Thymus (tissue), 11 donors: ENCODE results near the gene PPP1R27. TPM values are rescaled to one million over a fixed set of nuclear protein-coding genes. Genes with fewer than 3 reads are reported as not detected.

Experiments
- DNase-seq, 9 donors: peaks; one replicate each; pipeline ENCODE4 v3.0.0-alpha.2; 2013; ENCODE audit warnings: low spot score in 9 of 9, low read depth in 6 of 9, missing footprints in 1 of 9
- H3K27ac ChIP-seq, 2 donors: one replicate each; pipeline ENCODE4 v1.5.1; 2013; ENCODE audit warnings: control low read depth in 1 of 2, low read depth in 1 of 2, low read length in 1 of 2, mild to moderate bottlenecking in 1 of 2, moderate library complexity in 1 of 2
- H3K27me3 ChIP-seq, 2 donors: one replicate each; pipeline ENCODE4 v1.5.1; 2013; ENCODE audit warnings: low read length in 1 of 2; ENCODE audit not compliant: control insufficient read depth in 2 of 2, insufficient read depth in 1 of 2
- H3K36me3 ChIP-seq, 2 donors: one replicate each; pipeline ENCODE4 v1.5.1; 2013; ENCODE audit warnings: low read length in 1 of 2, mild to moderate bottlenecking in 1 of 2, moderate library complexity in 1 of 2; ENCODE audit not compliant: control insufficient read depth in 2 of 2, insufficient read depth in 2 of 2
- H3K4me1 ChIP-seq, 2 donors: one replicate each; pipeline ENCODE4 v1.5.1; 2013; ENCODE audit warnings: low read length in 2 of 2; ENCODE audit not compliant: control insufficient read depth in 2 of 2, insufficient read depth in 2 of 2
- H3K4me3 ChIP-seq, 2 donors: one replicate each; pipeline ENCODE4 v1.5.1; 2013; ENCODE audit warnings: low read length in 2 of 2, control low read depth in 1 of 2, mild to moderate bottlenecking in 1 of 2
- H3K9me3 ChIP-seq, 2 donors: one replicate each; pipeline ENCODE4 v1.5.1; 2013; ENCODE audit warnings: low read length in 1 of 2, mild to moderate bottlenecking in 1 of 2; ENCODE audit not compliant: control insufficient read depth in 2 of 2, insufficient read depth in 1 of 2
- WGBS: extraction: QIAGEN DNeasy Blood & Tissue Kit; methylation state at CpG from one replicate; pipeline ENCODE4 v1.1.7; 2013; 5-methylcytosine and 5-hydroxymethylcytosine counted together
- polyA plus RNA-seq: library from polyadenylated mRNA; stranded (reverse); fragments of 200-250 nt; gene quantifications from one replicate; pipeline ENCODE4 v1.2.3, GENCODE V29; 2013
- total RNA-seq: library from RNA; stranded (reverse); fragments of 120-200 nt; gene quantifications from one replicate; pipeline ENCODE4 v1.2.4, GENCODE V29; 2013
- donor health status: healthy.

PPP1R27 gene
- total and polyA plus RNA-seq, 2 donors = 0.28 to 0.94 TPM

DNA sequence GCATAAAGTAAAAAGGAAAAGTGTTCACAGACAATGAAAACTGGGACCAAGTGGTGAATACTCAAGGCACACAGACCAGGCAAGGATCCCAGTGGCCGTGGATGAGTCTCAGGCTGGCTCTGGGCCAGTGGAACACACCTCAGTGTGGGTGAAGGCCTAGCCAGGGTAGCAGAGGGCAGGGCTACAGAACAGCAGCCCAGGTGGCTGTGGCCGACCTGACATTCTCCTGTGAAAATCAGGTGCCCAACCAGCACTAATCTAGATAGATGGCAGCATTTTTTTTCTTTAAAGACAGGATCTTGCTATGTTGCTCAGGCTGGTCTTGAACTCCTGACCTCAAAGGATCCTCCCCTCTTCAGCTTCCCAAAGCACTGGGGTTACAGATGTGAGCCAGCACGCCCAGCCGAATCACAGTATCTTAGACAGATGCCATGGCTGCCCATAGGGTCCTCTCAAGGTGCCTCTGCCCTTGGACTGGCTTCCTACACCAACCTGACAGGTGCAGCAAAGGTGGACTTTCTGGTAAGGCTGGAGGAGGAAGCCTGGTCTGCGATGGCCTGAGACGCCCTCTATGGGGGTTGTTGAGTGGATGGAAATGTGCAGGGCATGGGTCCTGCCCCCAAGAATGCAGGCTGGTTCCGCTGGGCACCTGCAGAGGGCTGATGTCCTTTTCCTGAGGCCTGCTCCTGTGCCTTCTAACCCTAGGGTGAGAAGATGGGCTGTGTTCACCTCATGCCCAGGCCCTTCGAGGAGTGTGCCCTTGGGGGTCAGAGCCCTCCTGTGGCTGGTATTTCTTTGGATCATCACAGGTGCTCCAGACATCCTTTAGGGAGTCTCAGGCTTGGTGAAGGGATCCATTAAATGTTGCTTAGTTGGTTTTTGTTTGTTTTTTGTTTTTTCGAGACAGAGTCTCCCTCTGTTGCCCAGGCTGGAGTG is 29.3 kb upstream of the PPP1R27 start:
- no peaks in the 10 kb centered on the region for H3K9me3 ChIP-seq
- H3K4me1 ChIP-seq = peaks cover 14 to 42% of the 10 kb centered on the region in 2 donors
- peaks cover 0 to 2% of the 10 kb centered on the region in 2 donors for H3K27me3 ChIP-seq
- H3K27ac ChIP-seq = peak overlapping the region in 1 of 2 donors; percentile 60
- no peak for DNase-seq
- peaks cover 37% of the 10 kb centered on the region in 2 donors for H3K36me3 ChIP-seq
- 96% methylated on average over 9 of the region's 9 CpGs for WGBS
- H3K4me3 ChIP-seq = no peak overlapping the region

DNA sequence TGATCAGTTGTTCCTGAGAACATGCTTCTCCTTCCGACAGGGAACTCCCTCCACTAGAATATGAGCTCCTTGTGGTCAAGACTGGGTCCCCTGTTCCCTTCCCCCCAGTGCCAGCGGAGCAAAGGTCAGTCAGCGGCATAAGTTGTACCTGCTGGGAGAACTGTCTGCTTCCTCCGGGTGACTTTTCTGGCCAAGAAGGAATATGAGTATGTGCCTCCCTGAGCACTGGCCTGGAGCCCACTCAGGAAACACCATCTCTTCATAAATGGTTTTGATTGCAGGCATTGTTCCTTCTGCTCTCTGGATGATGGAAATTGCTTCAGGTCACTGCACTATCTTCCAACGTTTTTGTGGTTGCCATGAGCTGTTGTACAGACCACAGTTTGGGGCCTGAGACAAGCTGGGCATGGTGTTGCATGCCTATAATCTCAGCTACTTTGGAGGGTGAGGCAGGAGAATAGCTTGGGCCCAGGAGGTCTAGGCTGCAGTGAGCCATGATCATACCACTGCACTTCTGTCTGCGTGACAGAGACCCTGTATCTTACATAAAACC is 28.3 kb upstream of the PPP1R27 start:
- WGBS = 94% methylated on average over 6 of the region's 6 CpGs
- H3K36me3 ChIP-seq = peaks cover 37% of the 10 kb centered on the region in 2 donors

DNA sequence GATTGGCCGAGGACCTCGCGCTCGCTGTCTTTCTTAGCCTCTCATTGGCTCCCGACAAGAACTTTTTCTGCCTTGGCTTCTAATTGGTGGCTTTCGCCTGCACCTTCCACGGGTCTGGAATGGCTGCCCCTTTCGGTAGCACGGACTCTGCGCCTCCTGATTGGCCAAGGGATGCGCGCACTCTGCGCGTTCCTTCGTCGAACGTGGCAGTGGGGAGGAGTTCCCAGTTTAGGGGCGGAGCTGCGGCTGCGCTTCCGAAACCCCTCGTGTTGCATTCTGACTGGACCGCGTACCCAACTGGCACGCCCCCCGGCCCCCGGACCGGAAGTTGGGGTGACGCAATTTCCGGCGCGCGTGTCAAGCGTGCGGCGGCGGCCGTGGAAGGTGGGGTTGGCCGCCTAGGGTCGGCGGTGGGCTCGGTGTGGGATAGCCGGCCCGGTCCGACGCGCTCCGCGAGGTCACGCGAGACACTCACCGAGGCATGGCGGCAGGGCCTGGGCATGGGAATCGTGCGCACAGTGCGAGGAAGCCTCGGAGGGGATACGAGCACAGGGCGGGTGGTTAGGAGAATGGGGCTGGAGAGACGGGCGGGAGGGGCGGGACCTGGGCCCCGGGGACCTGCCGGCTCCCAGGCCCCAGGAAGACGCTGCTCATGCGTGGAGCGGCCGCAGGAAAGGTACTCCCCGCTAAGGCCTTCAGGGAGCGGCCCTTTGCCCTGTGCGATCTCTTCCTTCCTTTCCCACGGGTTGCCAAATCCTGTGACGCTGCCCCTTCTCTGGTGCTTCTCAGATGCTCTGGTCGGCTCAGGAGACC is 26.1 kb upstream of the PPP1R27 start:
- peaks cover 0 to 7% of the 10 kb centered on the region in 2 donors for H3K9me3 ChIP-seq
- H3K27me3 ChIP-seq = no peaks in the 10 kb centered on the region
- peak; percentile 99 to 100 (median 100) for DNase-seq
- H3K27ac ChIP-seq = peak overlapping the region; percentile 90
- H3K36me3 ChIP-seq = peaks cover 28 to 32% of the 10 kb centered on the region in 2 donors
- peak overlapping the region; percentile 64 to 97 for H3K4me3 ChIP-seq
- under 1% methylated on average over 74 of the region's 74 CpGs for WGBS
- H3K4me1 ChIP-seq = peaks cover 24 to 34% of the 10 kb centered on the region in 2 donors

More for the DNA sequence above, 28.3 kb upstream of the PPP1R27 start:
- no peak overlapping the region for H3K27ac ChIP-seq
- H3K27me3 ChIP-seq = no peaks in the 10 kb centered on the region
- no peak overlapping the region for H3K4me3 ChIP-seq
- no peak for DNase-seq
- H3K4me1 ChIP-seq = peaks cover 23 to 47% of the 10 kb centered on the region in 2 donors
- H3K9me3 ChIP-seq = peaks cover 0 to 5% of the 10 kb centered on the region in 2 donors

DNA sequence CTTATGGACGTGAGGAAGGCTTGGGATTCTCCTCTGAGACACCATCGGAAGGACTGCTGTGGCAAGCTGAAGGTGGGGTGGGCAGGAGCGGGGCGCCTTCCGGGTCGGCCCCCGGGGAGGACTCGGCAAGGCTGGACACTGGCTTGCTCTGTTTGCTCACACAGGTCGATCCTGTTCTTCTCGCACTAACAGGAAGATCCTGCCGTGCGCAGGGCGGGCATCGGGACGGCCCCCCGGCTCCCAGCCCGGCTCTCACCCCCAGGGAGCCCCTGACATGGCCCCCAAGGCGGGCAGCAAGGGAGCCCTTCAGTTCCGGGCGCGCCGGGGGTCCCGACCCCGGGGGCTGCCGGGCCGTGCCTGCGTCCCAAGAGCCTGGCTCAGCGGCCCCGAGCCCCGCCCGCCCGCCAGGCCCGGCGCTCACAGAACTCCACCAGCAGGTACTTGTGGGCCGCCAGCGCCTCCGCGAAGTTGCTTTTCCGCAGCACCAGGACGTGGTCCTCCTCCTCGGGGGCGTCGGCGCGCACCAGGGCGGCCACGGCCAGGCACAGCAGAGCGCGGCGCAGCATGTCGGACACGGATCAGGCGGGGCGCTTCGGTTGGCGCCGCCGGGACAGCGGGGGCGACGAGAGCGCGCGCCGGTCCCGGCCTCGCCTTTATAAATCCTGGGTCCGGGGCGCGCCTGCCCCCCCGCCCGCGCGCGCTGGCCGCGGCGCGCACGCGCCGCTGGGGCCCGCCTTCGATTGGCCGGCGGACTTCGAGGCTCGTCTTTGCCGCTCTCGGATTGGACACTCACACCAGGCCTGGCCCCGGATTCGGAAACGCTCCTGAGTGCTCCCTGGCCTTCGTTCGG is 25.3 kb upstream of the PPP1R27 start, which contains the start of gene P4HB:
Gene P4HB (minus strand): TSS at position 630 of the 850 bp plus-strand sequence. CDS start 64 bp downstream, at position 566.
- Histone ChIP-seq H3K27ac (peak within 1 kb of the TSS; percentile 90 to 95), H3K4me3 (peak within 1 kb of the TSS; percentile 73 to 97), H3K4me1 (peaks cover 24 to 34% of the 10 kb centered on the region in 2 donors), H3K27me3 (no peaks in the 10 kb centered on the region), H3K9me3 (peaks cover 0 to 7% of the 10 kb centered on the region in 2 donors), H3K36me3 (peaks cover 29 to 34% of the 10 kb centered on the region in 2 donors)
- under 1% methylated on average over 95 of the region's 95 CpGs for WGBS
- peak in 1 of 9 donors; percentile 31 for DNase-seq

DNA sequence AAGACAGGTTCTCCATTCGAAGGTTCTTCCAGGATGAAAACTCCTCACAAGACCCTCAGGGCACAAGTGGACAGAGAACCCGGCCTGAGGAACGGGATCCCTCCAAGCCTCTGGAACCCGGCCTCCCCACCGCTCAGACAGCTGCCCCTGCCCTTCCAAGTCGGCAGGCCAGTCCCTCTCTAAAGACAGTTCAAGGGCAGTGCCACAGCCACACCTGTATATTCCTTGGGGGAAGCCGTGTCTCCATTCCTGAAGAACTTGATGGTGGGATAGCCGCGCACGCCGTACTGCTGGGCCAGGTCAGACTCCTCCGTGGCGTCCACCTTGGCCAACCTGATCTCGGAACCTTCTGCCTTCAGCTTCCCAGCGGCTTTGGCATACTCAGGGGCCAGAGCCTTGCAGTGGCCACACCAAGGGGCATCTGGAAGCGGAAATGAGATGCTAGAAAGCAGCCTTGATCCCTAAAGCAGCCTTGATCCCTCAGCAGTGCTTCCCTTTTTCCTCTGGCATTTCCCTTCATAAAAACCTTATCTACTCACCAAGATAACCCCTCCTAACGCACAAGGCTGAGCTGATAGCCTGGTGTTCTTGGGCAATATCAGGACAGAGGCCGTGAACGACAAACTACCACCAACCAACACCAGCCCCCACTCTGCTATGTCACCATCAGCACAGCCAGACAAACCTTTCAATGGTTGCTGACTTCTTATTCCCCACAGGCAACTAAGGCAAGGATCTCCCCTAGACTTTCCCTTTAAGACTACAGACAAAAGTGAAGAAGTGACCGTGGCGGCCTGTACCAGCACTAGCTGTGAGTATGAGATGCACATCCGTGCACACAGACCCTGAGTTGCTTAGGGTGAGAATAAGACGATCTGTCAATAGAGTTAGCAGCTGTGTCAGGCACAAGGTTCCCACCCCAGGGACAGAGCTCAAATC is 24.4 kb upstream of the PPP1R27 start:
- peaks cover 24 to 34% of the 10 kb centered on the region in 2 donors for H3K4me1 ChIP-seq
- H3K4me3 ChIP-seq = peak overlapping the region; percentile 73 to 97
- DNase-seq = no peak
- peak overlapping the region in 1 of 2 donors; percentile 95 for H3K27ac ChIP-seq
- no peaks in the 10 kb centered on the region for H3K27me3 ChIP-seq
- H3K9me3 ChIP-seq = peaks cover 0 to 7% of the 10 kb centered on the region in 2 donors
- peaks cover 38 to 40% of the 10 kb centered on the region in 2 donors for H3K36me3 ChIP-seq
- 74% methylated on average over 23 of the region's 23 CpGs for WGBS

DNA sequence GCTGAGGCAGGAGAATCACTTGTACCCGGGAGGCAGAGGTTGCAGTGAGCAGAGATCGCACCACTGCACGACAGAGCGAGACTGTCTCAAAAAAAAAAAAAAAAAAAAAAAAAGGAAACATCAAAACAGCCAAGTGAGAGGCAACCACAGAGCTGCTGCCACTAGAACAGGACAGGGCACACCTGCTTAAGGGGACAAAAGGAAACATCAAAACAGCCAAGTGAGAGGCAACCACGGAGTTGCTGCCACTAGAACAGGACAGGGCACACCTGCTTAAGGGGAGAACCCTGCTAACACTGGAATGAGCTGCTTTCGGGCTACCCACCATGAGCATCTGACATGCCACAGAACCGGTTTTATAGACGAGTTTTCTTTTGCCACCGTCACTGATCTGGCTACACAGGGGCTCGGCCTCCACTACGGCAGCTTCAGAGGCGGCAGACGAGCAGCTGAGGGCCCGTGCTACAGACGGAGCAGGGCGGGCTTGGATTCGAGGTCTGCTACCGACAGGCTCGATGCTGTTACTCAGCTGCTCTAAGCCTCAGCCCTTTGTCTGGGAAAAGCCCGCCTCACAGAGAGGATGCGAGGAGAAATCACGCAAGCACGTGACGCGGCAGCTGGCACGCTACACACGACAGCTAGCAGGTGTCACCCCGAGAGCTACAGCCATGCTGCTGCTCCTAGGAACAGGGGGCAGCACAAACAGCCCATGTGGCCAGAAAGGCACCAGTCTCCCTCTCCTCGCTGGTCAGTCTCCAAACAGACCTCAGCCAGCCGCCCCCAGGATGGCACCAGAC is 23.5 kb upstream of the PPP1R27 start:
- H3K4me1 ChIP-seq = peaks cover 24 to 33% of the 10 kb centered on the region in 2 donors
- H3K36me3 ChIP-seq = peaks cover 46 to 47% of the 10 kb centered on the region in 2 donors
- no peak overlapping the region for H3K27ac ChIP-seq
- 88% methylated on average over 30 of the region's 30 CpGs for WGBS
- no peak for DNase-seq
- H3K27me3 ChIP-seq = no peaks in the 10 kb centered on the region
- no peak overlapping the region for H3K4me3 ChIP-seq
- peaks cover 0 to 7% of the 10 kb centered on the region in 2 donors for H3K9me3 ChIP-seq
